22Rv1 (cell line): ENCODE results near the gene TRMT1.

Experiments used
- ZFX ChIP-seq: fragments of 450-650 bp; IDR thresholded peaks from 2 replicates; pipeline ENCODE4 v1.6.1; 2017; ENCODE audit warnings: antibody characterized with exemption, borderline replicate concordance
- TF ChIP-seq, protein P1 (sequence below): fragments of 450-650 bp; IDR thresholded peaks from 2 replicates; pipeline ENCODE4 v1.5.1; 2017; ENCODE audit warnings: mild to moderate bottlenecking

DNA sequence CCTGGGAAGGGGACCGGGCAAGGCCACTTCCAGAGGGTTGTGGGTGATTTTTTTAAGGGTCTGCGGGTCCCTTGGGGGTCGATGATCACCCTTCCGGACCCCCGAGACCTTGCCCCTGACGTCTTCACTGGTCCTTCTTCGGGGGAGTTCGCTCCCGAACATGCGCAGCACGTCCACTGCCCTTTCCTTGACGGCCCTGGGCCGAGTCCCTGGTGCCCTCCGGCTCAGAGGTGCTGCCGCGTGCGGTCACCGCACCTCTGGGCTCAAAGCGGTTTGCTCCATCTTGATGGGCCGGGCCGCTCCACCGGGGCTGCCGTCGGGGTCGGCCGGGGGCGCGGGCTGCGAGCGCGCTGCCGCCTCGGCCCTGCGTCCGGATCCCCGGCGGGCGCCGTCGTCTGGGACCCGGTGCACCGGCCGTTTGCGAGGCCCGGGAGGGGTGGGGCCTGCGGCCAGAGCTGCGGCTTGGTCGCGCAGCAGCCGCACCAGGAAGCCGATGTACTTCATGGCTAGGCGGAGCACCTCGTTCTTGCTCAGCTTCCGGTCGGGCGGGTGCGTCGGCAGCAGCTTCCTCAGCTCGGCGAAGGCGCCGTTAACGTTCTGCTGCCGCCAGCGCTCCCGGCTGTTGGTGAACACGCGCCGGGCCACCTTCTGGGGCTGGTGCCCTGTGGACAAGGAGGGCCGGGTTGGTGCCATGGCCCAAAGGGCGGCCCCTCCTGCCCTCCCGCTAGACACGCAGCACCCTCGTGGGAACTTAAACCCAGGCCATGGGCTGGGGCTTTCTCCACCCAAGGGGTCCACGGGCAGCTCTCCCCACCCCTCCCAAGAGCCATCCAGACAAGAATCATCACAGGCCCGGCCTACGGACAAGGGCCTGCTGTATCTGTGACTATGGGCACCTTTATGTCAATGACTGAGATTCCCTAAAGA lies 17.2 kb downstream of the TRMT1 start:
- TF ChIP-seq, protein P1, sequence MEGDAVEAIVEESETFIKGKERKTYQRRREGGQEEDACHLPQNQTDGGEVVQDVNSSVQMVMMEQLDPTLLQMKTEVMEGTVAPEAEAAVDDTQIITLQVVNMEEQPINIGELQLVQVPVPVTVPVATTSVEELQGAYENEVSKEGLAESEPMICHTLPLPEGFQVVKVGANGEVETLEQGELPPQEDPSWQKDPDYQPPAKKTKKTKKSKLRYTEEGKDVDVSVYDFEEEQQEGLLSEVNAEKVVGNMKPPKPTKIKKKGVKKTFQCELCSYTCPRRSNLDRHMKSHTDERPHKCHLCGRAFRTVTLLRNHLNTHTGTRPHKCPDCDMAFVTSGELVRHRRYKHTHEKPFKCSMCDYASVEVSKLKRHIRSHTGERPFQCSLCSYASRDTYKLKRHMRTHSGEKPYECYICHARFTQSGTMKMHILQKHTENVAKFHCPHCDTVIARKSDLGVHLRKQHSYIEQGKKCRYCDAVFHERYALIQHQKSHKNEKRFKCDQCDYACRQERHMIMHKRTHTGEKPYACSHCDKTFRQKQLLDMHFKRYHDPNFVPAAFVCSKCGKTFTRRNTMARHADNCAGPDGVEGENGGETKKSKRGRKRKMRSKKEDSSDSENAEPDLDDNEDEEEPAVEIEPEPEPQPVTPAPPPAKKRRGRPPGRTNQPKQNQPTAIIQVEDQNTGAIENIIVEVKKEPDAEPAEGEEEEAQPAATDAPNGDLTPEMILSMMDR, result no peak
- no peak for TF ChIP-seq ZFX
